C4-2B (cell line): ENCODE results near the gene FCHSD1.

ENCODE experiments used
- CTCF ChIP-seq: fragments of 450-650 bp; conservative IDR thresholded peaks from 2 replicates; pipeline ENCODE4 v1.5.1; 2017; ENCODE audit warnings: mild to moderate bottlenecking
- ZFX ChIP-seq: fragments of 450-650 bp; IDR thresholded peaks from 2 replicates; pipeline ENCODE4 v1.6.1; 2017

DNA sequence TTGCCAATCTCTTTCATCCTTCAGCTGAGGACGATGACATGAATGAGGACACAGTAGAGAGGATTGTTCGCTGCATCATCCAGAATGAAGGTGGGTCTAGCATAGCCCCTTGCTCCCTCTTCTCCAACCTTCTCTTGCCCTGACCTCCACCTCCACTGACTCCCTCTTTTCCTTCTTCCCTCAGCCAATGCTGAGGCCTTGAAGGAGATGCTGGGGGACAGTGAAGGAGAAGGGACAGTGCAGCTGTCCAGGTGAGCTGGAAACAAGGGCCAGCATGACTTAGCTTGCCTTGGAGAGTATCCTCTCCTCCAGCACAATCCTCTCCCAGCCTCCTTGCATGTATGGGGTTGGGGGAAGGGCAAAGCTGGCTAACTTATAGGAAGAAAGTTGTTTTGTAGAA, 12.4 kb downstream of the FCHSD1 start:
- TF ChIP-seq CTCF (no peak), ZFX (no peak)
